T-cell (primary cell): ENCODE data around the gene KIF16B. TPM values are rescaled to one million over a fixed set of nuclear protein-coding genes. Genes with fewer than 3 reads are reported as not detected.

ENCODE experiments used
- ATAC-seq, 4 experiments: fragments of 200-7000 bp in 3 of 4; fragments of 150-1000 bp in 1 of 4; cut with Tn5 transposase; replicated peaks in 1 of 4; 1 replicate in 3 of 4; 2 replicates in 1 of 4; pipeline ENCODE4 v1.10.0; 2021; ENCODE audit warnings: moderate library complexity in 3 of 4, mild to moderate bottlenecking in 2 of 4, moderate number of reproducible peaks in 1 of 4
- CTCF ChIA-PET, 2 donors: fragments of 300-600 bp; sonication (Branson Sonifier 250); formaldehyde crosslinking; loops; one replicate each; lab custom pipeline; 2022; ENCODE audit warnings: antibody characterized with exemption in 2 of 2; lab: Charles Lee
- POLR2A ChIA-PET, 2 donors: fragments of 300-600 bp; sonication (Branson Sonifier 250); formaldehyde crosslinking; loops; one replicate each; lab custom pipeline; 2022; ENCODE audit warnings: antibody characterized with exemption in 2 of 2; lab: Charles Lee
- DNase-seq, 35 experiments: peaks; one replicate each; pipeline versions ENCODE4 v3.0.0 to v3.0.0-alpha.2; 2013 to 2023
- H3K27ac ChIP-seq: one replicate; pipeline ENCODE4 v1.5.1; 2013; ENCODE audit warnings: low read length
- H3K27me3 ChIP-seq, 2 experiments: replicated peaks in 1 of 2; 1 replicate in 1 of 2; 2 replicates in 1 of 2; pipeline versions ENCODE4 v1.6.1 to v1.7.0; 2013; ENCODE audit warnings: low read length in 1 of 2, mixed read lengths in 1 of 2; ENCODE audit not compliant: control insufficient read depth in 2 of 2, insufficient read depth in 2 of 2; ENCODE audit errors: extremely low read depth in 1 of 2
- H3K36me3 ChIP-seq, 2 donors: 1 replicate in 1 of 2; 2 replicates in 1 of 2; pipeline versions ENCODE4 v1.6.1 to v1.7.0; 2013; ENCODE audit warnings: low read length in 1 of 2; ENCODE audit not compliant: control insufficient read depth in 2 of 2, insufficient read depth in 1 of 2; ENCODE audit errors: extremely low read depth in 1 of 2
- H3K4me1 ChIP-seq, 2 experiments: 1 replicate in 1 of 2; 2 replicates in 1 of 2; pipeline versions ENCODE4 v1.6.1 to v1.7.0; 2013; ENCODE audit warnings: low read length in 2 of 2, mixed read lengths in 1 of 2; ENCODE audit not compliant: insufficient read depth in 2 of 2, control insufficient read depth in 1 of 2; ENCODE audit errors: extremely low read depth in 1 of 2
- H3K4me3 ChIP-seq, 2 donors: 1 replicate in 1 of 2; 2 replicates in 1 of 2; pipeline versions ENCODE4 v1.5.1 to v1.7.0; 2013; ENCODE audit warnings: mild to moderate bottlenecking in 2 of 2, low read length in 1 of 2, moderate library complexity in 1 of 2; ENCODE audit not compliant: control insufficient read depth in 1 of 2; ENCODE audit errors: extremely low read depth in 1 of 2
- H3K9me3 ChIP-seq: 2 replicates; pipeline ENCODE4 v1.7.0; 2013
- H3K27ac Mint-ChIP-seq, 2 donors: one replicate each; pipeline ENCODE4 v1.8.0; 2020 to 2021; ENCODE audit warnings: mild to moderate bottlenecking in 2 of 2, mixed read lengths in 2 of 2
- H3K27me3 Mint-ChIP-seq, 2 donors: one replicate each; pipeline ENCODE4 v1.8.0; 2021 to 2022; ENCODE audit warnings: mixed read lengths in 2 of 2
- H3K36me3 Mint-ChIP-seq: one replicate; pipeline ENCODE4 v1.8.0; 2021; ENCODE audit warnings: mixed read lengths
- H3K4me1 Mint-ChIP-seq, 3 donors: one replicate each; pipeline ENCODE4 v1.8.0; 2020 to 2022; ENCODE audit warnings: mixed read lengths in 3 of 3, mild to moderate bottlenecking in 1 of 3
- H3K4me3 Mint-ChIP-seq, 3 donors: one replicate each; pipeline ENCODE4 v1.8.0; 2020 to 2022; ENCODE audit warnings: mild to moderate bottlenecking in 3 of 3, mixed read lengths in 3 of 3, moderate library complexity in 3 of 3
- H3K9me3 Mint-ChIP-seq, 3 donors: one replicate each; pipeline ENCODE4 v1.8.0; 2020 to 2022; ENCODE audit warnings: mixed read lengths in 3 of 3
- WGBS: methylation state at CpG from one replicate; pipeline ENCODE4 v1.1.5; 2013; ENCODE audit warnings: missing lambda C conversion rate; ENCODE audit not compliant: insufficient coverage; 5-methylcytosine and 5-hydroxymethylcytosine counted together
- total RNA-seq, 35 experiments: library from RNA in 6 of 35; stranded (reverse) in 6 of 35; fragments of 120-200 nt in 1 of 35; gene quantifications; one replicate each; pipeline versions ENCODE4 v1.2.1 to v1.2.4 and lab custom pipeline; 2013 to 2026

The KIF16B gene
- total RNA-seq, 5 donors from 2014 or later (not counting 1 experiment from before 2014, with no cell fraction given): 6.8 to 10.2 (median 8.7) TPM

- Mint-ChIP-seq H3K9me3 (no peaks in the 10 kb centered on the region), H3K36me3 (no peaks in the 10 kb centered on the region), H3K4me1 (no peaks in the 10 kb centered on the region), H3K27ac (no peak overlapping the region), H3K4me3 (no peak overlapping the region), H3K27me3 (peaks cover 23 to 28% of the 10 kb centered on the region in 2 donors)
- ChIA-PET POLR2A (no interaction called here), CTCF (no interaction called here)
- Histone ChIP-seq H3K9me3 (no peaks in the 10 kb centered on the region), H3K27ac (no peak overlapping the region), H3K4me3 (no peak overlapping the region), H3K27me3 (peaks cover 0 to 22% of the 10 kb centered on the region in 2 experiments), H3K36me3 (no peaks in the 10 kb centered on the region), H3K4me1 (no peaks in the 10 kb centered on the region)
- 86% methylated on average over 2 of the region's 2 CpGs for WGBS
- ATAC-seq: no peak
- no peak for DNase-seq
Measured at GRCh38 chr20:16583474-16583873, 10.2 kb upstream of the KIF16B start.

DNA sequence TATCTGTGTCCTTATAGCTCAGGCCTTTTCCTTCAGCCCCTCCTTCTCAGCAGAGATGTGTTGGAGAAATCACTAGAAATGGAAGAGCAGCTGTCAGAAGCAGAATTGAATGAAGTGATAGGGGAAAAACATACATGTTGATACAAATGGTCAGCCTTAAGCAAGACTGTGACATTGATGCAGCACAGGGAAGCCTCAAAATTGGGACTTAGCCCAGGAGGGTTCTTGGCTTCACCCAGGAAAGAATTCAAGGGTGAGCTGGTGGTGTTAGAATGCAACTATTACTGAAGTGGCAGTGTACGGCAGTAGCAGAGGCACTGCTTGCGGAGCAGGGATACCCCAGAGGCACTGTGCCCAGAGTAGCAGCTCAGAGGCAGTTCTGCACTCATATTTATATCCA is 8.0 kb upstream of the KIF16B start:
- Histone ChIP-seq H3K4me3 (no peak overlapping the region), H3K27me3 (peaks cover 0 to 12% of the 10 kb centered on the region in 2 experiments), H3K27ac (no peak overlapping the region), H3K36me3 (no peaks in the 10 kb centered on the region), H3K4me1 (no peaks in the 10 kb centered on the region), H3K9me3 (no peaks in the 10 kb centered on the region)
- WGBS: no CpG with 5 or more reads among the region's 2 CpGs
- CTCF ChIA-PET: interaction anchor here in 1 of 2 donors (0.6 kb wide), 1 partner anchor 178 kb away, joined by 3 read pairs; no protein-coding TSS in a partner anchor
- Mint-ChIP-seq H3K9me3 (no peaks in the 10 kb centered on the region), H3K36me3 (no peaks in the 10 kb centered on the region), H3K4me1 (no peaks in the 10 kb centered on the region), H3K27me3 (peaks cover 5 to 19% of the 10 kb centered on the region in 2 donors), H3K27ac (no peak overlapping the region), H3K4me3 (no peak overlapping the region)
- POLR2A ChIA-PET: no interaction called here
- ATAC-seq (no peak), DNase-seq (no peak)

GRCh38 chr20:16580620-16581019 is 7.4 kb upstream of the KIF16B start:
- ATAC-seq: no peak
- WGBS: 75% methylated on average over 1 of the region's 2 CpGs
- POLR2A ChIA-PET: no interaction called here

DNA sequence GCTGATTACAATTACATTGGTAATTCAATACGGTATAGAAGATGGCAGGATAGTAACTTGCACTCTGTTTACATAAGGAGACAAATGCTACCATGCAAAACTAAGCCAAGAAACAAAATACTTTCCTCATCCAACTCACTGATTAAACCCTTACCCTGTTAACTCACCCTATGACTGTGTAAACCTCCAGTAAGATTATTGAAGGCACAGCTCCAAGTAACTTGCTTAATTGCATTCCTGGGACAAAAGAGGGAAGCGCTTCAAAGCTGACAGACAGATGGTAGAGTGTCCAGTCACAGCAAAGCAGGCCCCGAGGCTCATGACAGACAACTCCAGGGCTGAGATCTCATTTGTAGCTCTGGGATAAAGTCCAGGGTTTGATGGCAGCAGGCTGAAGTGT is 6.9 kb upstream of the KIF16B start:
- ATAC-seq (no peak), DNase-seq (no peak)
- Histone ChIP-seq H3K4me3 (no peak overlapping the region), H3K4me1 (peaks cover 0 to 7% of the 10 kb centered on the region in 2 experiments), H3K27me3 (peaks cover 0 to 6% of the 10 kb centered on the region in 2 experiments), H3K27ac (no peak overlapping the region), H3K9me3 (no peaks in the 10 kb centered on the region), H3K36me3 (no peaks in the 10 kb centered on the region)
- peaks cover 4 to 19% of the 10 kb centered on the region in 2 donors for H3K27me3 Mint-ChIP-seq
- H3K4me3 Mint-ChIP-seq: no peak overlapping the region
- peaks cover 6 to 9% (median 8%) of the 10 kb centered on the region in 3 donors for H3K4me1 Mint-ChIP-seq
- no peaks in the 10 kb centered on the region for H3K9me3 Mint-ChIP-seq
- WGBS: 91% methylated on average over 2 of the region's 3 CpGs
- ChIA-PET POLR2A (no interaction called here), CTCF (no interaction called here)
- no peaks in the 10 kb centered on the region for H3K36me3 Mint-ChIP-seq
- H3K27ac Mint-ChIP-seq: no peak overlapping the region

More at GRCh38 chr20:16580620-16581019, 7.4 kb upstream of the KIF16B start:
- Mint-ChIP-seq H3K9me3 (no peaks in the 10 kb centered on the region), H3K27me3 (peaks cover 4 to 19% of the 10 kb centered on the region in 2 donors), H3K4me3 (no peak overlapping the region), H3K27ac (no peak overlapping the region), H3K36me3 (no peaks in the 10 kb centered on the region), H3K4me1 (peaks cover 1 to 4% (median 4%) of the 10 kb centered on the region in 3 donors)
- Histone ChIP-seq H3K4me1 (peaks cover 0 to 3% of the 10 kb centered on the region in 2 experiments), H3K4me3 (no peak overlapping the region), H3K36me3 (no peaks in the 10 kb centered on the region), H3K27me3 (peaks cover 0 to 6% of the 10 kb centered on the region in 2 experiments), H3K9me3 (no peaks in the 10 kb centered on the region), H3K27ac (no peak overlapping the region)
- CTCF ChIA-PET: no interaction called here
- DNase-seq: no peak

- Mint-ChIP-seq H3K4me3 (peak overlapping the region in 1 of 3 donors; percentile 91), H3K9me3 (no peaks in the 10 kb centered on the region), H3K27ac (no peak overlapping the region), H3K4me1 (peaks cover 30 to 42% (median 38%) of the 10 kb centered on the region in 3 donors), H3K27me3 (peaks cover 0 to 8% of the 10 kb centered on the region in 2 donors), H3K36me3 (no peaks in the 10 kb centered on the region)
- Histone ChIP-seq H3K36me3 (no peaks in the 10 kb centered on the region), H3K9me3 (no peaks in the 10 kb centered on the region), H3K4me3 (no peak overlapping the region), H3K27ac (no peak overlapping the region), H3K27me3 (no peaks in the 10 kb centered on the region), H3K4me1 (peaks cover 3 to 27% of the 10 kb centered on the region in 2 experiments)
- ATAC-seq: no peak
- 100% methylated on average over 5 of the region's 8 CpGs for WGBS
- DNase-seq: no peak
- CTCF ChIA-PET: no interaction called here
- POLR2A ChIA-PET: no interaction called here
Measured at GRCh38 chr20:16576219-16576618, 3.0 kb upstream of the KIF16B start.

DNA sequence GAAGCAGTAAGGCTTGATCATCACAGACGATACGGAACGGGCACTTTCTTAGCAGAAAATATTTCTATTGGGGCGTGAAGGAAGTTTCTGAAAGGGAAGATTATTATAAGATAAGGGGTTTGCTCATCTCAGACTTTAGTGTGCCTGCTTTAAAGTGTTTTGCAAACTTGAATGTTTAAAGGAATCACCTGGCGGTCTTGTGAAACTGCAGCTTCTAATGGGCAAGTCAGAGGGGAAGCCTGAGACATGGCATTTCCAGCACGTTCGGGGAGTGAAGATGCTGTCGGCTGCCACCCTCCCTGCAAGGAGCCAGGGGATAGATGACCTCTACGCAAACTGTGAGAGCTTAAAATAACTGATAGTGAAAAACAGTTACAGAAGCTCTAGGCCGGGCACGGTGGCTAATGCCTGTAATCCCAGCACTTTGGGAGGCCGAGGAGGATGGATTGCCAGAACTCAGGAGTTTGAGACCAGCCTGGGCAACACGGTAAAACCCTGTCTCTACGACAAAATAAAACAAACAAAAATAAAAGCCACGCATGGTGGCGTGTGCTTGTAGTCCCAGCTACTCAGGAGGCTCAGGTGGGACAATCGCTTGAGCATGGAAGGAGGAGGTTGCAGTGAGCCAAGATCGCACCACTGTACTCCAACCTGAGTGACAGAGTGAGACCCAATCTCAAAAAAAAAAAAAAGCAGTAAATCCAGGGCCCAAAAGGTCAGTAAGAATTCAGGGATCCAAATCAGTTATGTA is 2.3 kb upstream of the KIF16B start:
- H3K9me3 ChIP-seq: no peaks in the 10 kb centered on the region
- Mint-ChIP-seq H3K36me3 (no peaks in the 10 kb centered on the region), H3K4me3 (peak overlapping the region; percentile 81 to 91 (median 85)), H3K27ac (peak overlapping the region; percentile 57 to 87), H3K4me1 (peaks cover 36 to 48% (median 44%) of the 10 kb centered on the region in 3 donors), H3K27me3 (peaks cover 0 to 4% of the 10 kb centered on the region in 2 donors), H3K9me3 (no peaks in the 10 kb centered on the region)
- no peaks in the 10 kb centered on the region for H3K36me3 ChIP-seq
- peak overlapping the region; percentile 48 to 85 for H3K4me3 ChIP-seq
- 56% methylated on average over 16 of the region's 18 CpGs for WGBS
- no peak overlapping the region for H3K27ac ChIP-seq
- no peaks in the 10 kb centered on the region for H3K27me3 ChIP-seq
- peaks cover 3 to 27% of the 10 kb centered on the region in 2 experiments for H3K4me1 ChIP-seq
- POLR2A ChIA-PET: no interaction called here
- ATAC-seq (peak in 3 of 4 experiments; percentile 4 to 8 (median 4)), DNase-seq (peak in 1 of 35 experiments; percentile 23)
- CTCF ChIA-PET: no interaction called here
